ENCODE results near the gene ELMO1.

ELMO1 gene

DNA sequence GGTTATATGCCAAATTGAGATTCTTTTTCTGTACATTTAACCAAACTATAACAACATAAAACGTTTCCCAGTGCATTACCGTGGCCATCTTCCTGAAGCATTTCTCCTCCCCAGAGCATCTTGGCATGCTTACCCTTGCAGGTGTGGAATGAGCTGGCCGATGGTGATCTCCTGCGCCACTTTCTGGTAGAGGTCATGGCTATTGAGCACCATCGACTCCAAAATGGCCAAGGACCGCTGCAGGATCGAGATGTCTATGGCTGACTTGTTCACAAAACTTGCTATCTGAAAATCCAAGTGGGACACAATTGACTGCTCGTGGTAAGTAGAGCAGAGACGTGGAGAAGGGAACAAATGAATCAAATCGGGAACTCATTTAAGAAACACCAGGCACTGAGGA lies 223.9 kb downstream of the ELMO1 start:
- Histone ChIP-seq H3K9me2 (replicated peaks; ENCODE audit: control insufficient read depth, low read length) (no peaks in the 10 kb centered on the region), H3F3A (ENCODE audit: control insufficient read depth, insufficient read depth) (no peaks in the 10 kb centered on the region), H3K27ac (ENCODE audit: low read depth, low read length) (no peak overlapping the region), H3K9me3 (ENCODE audit: control insufficient read depth, insufficient read depth, low read length) (no peaks in the 10 kb centered on the region), H3K4me2 (ENCODE audit: low read length) (no peak overlapping the region), H3K79me2 (ENCODE audit: control insufficient read depth, low read length) (no peaks in the 10 kb centered on the region), H3K4me3 (ENCODE audit: low read length) (no peak overlapping the region), H3K36me3 (ENCODE audit: control insufficient read depth, low read length) (peaks cover 21% of the 10 kb centered on the region), H3K4me1 (ENCODE audit: control insufficient read depth, low read length) (no peaks in the 10 kb centered on the region), H3K27me3 (ENCODE audit: control insufficient read depth, low read length) (no peaks in the 10 kb centered on the region), H4K20me1 (ENCODE audit: control insufficient read depth, insufficient read depth, low read depth, low read length) (no peaks in the 10 kb centered on the region)
- no peak for TF ChIP-seq EZH2phosphoT487 (IDR thresholded peaks at IDR 0.05; ENCODE audit: borderline replicate concordance, low read length)
- TF ChIP-seq, protein P1, sequence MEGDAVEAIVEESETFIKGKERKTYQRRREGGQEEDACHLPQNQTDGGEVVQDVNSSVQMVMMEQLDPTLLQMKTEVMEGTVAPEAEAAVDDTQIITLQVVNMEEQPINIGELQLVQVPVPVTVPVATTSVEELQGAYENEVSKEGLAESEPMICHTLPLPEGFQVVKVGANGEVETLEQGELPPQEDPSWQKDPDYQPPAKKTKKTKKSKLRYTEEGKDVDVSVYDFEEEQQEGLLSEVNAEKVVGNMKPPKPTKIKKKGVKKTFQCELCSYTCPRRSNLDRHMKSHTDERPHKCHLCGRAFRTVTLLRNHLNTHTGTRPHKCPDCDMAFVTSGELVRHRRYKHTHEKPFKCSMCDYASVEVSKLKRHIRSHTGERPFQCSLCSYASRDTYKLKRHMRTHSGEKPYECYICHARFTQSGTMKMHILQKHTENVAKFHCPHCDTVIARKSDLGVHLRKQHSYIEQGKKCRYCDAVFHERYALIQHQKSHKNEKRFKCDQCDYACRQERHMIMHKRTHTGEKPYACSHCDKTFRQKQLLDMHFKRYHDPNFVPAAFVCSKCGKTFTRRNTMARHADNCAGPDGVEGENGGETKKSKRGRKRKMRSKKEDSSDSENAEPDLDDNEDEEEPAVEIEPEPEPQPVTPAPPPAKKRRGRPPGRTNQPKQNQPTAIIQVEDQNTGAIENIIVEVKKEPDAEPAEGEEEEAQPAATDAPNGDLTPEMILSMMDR (IDR thresholded peaks at IDR 0.05; ENCODE audit: low read depth, low read length, poor library complexity, severe bottlenecking), result no peak

DNA sequence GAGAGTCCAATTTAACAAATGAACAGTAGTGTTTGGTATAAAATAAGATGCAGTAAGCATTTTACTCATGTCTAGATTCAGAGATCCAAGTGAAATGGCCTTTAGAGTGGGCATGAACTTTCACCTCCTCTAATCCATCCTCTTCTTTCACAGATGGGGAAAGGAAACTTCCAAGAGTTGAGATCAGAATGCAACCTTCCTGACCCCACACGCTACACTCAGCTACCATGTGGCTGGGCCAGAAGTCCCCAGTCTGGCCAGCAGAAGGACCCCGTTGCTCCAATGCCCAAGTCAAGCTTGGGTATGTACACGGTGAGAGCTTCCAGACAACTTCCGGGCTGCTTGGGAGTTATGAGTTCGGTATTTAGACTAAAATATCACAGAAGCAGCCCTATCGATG lies 228.0 kb downstream of the ELMO1 start:
- Histone ChIP-seq H3K4me3 (ENCODE audit: low read length) (no peak overlapping the region), H3K79me2 (ENCODE audit: control insufficient read depth, low read length) (no peaks in the 10 kb centered on the region), H3K36me3 (ENCODE audit: control insufficient read depth, low read length) (peaks cover 24% of the 10 kb centered on the region), H3K9me2 (replicated peaks; ENCODE audit: control insufficient read depth, low read length) (no peaks in the 10 kb centered on the region), H3F3A (ENCODE audit: control insufficient read depth, insufficient read depth) (no peaks in the 10 kb centered on the region), H4K20me1 (ENCODE audit: control insufficient read depth, insufficient read depth, low read depth, low read length) (no peaks in the 10 kb centered on the region), H3K9me3 (ENCODE audit: control insufficient read depth, insufficient read depth, low read length) (no peaks in the 10 kb centered on the region), H3K27me3 (ENCODE audit: control insufficient read depth, low read length) (no peaks in the 10 kb centered on the region), H3K4me1 (ENCODE audit: control insufficient read depth, low read length) (no peaks in the 10 kb centered on the region), H3K27ac (ENCODE audit: low read depth, low read length) (no peak overlapping the region), H3K4me2 (ENCODE audit: low read length) (no peak overlapping the region)
- TF ChIP-seq, protein P1 (IDR thresholded peaks at IDR 0.05; ENCODE audit: low read depth, low read length, poor library complexity, severe bottlenecking), result no peak
- TF ChIP-seq EZH2phosphoT487 (IDR thresholded peaks at IDR 0.05; ENCODE audit: borderline replicate concordance, low read length), result no peak

DNA sequence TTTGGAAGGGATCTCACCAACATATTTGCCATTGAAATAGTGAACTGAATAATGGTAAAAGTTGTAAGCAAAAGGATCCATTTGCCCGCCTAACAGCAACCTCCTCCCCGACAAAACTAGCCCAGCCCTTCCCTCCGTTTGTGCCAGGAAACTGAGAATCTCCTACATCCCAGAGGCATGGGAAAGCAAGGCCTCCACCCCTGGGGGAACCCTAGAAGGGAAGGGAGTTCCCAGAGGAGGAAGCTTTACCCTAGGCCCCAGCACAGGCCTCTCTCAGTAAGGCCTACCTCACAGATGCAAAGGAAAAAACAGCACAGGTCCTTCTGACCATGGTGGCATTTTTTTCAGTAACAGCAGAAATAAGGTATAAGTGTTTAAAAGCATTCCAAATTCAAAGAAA lies 229.7 kb downstream of the ELMO1 start:
- H3K9me3 ChIP-seq (ENCODE audit: control insufficient read depth, insufficient read depth, low read length), result no peaks in the 10 kb centered on the region
- H3K27ac ChIP-seq (ENCODE audit: low read depth, low read length), result no peak overlapping the region
- H3K9me2 ChIP-seq (replicated peaks; ENCODE audit: control insufficient read depth, low read length), result no peaks in the 10 kb centered on the region
- no peaks in the 10 kb centered on the region for H3K79me2 ChIP-seq (ENCODE audit: control insufficient read depth, low read length)
- no peak overlapping the region for H3K4me2 ChIP-seq (ENCODE audit: low read length)
- no peak overlapping the region for H3K4me3 ChIP-seq (ENCODE audit: low read length)
- H3F3A ChIP-seq (ENCODE audit: control insufficient read depth, insufficient read depth), result no peaks in the 10 kb centered on the region
- no peaks in the 10 kb centered on the region for H3K4me1 ChIP-seq (ENCODE audit: control insufficient read depth, low read length)
- no peaks in the 10 kb centered on the region for H3K27me3 ChIP-seq (ENCODE audit: control insufficient read depth, low read length)
- no peaks in the 10 kb centered on the region for H4K20me1 ChIP-seq (ENCODE audit: control insufficient read depth, insufficient read depth, low read depth, low read length)
- TF ChIP-seq EZH2phosphoT487 (IDR thresholded peaks at IDR 0.05; ENCODE audit: borderline replicate concordance, low read length), result no peak
- TF ChIP-seq, protein P1 (IDR thresholded peaks at IDR 0.05; ENCODE audit: low read depth, low read length, poor library complexity, severe bottlenecking), result no peak
- peaks cover 23% of the 10 kb centered on the region for H3K36me3 ChIP-seq (ENCODE audit: control insufficient read depth, low read length)

DNA sequence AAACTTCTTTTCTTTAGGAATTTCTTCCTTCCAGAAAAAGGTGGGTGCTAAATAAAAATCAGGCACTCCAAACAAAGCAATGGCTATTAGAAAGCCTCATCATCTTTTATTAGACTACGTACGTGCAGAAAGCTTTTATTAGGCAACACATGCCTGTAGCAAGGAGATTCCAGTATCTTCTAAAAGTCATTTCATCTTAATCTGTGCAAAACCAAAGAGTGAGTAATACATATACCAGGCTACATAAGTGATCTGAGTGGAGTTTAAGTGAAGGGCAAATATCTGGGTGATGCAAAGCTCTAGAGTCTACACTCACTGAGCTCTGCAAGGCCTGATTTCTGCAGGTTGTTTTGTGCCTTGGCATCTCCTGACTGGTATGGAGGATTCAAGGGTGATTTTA lies 231.7 kb downstream of the ELMO1 start:
- Histone ChIP-seq H3F3A (ENCODE audit: control insufficient read depth, insufficient read depth) (no peaks in the 10 kb centered on the region), H3K4me1 (ENCODE audit: control insufficient read depth, low read length) (no peaks in the 10 kb centered on the region), H3K4me2 (ENCODE audit: low read length) (no peak overlapping the region), H3K36me3 (ENCODE audit: control insufficient read depth, low read length) (peaks cover 21% of the 10 kb centered on the region), H3K9me3 (ENCODE audit: control insufficient read depth, insufficient read depth, low read length) (no peaks in the 10 kb centered on the region), H3K9me2 (replicated peaks; ENCODE audit: control insufficient read depth, low read length) (no peaks in the 10 kb centered on the region), H3K79me2 (ENCODE audit: control insufficient read depth, low read length) (no peaks in the 10 kb centered on the region), H3K27ac (ENCODE audit: low read depth, low read length) (no peak overlapping the region), H3K4me3 (ENCODE audit: low read length) (no peak overlapping the region), H4K20me1 (ENCODE audit: control insufficient read depth, insufficient read depth, low read depth, low read length) (no peaks in the 10 kb centered on the region), H3K27me3 (ENCODE audit: control insufficient read depth, low read length) (no peaks in the 10 kb centered on the region)
- TF ChIP-seq, protein P1 (IDR thresholded peaks at IDR 0.05; ENCODE audit: low read depth, low read length, poor library complexity, severe bottlenecking), result no peak
- TF ChIP-seq EZH2phosphoT487 (IDR thresholded peaks at IDR 0.05; ENCODE audit: borderline replicate concordance, low read length), result no peak
